HepG2 (cell line): ENCODE measurements around the gene TBL3. TPM values are rescaled to one million over a fixed set of nuclear protein-coding genes. Genes with fewer than 3 reads are reported as not detected.

Experiments
- ADNP ChIP-seq: sonication (generic); formaldehyde crosslinking; IDR thresholded peaks from 2 replicates; pipeline ENCODE4 v1.4.0; 2020; ENCODE audit warnings: missing genetic modification reagents
- ESRRA ChIP-seq: sonication (generic); formaldehyde crosslinking; IDR thresholded peaks from 2 replicates; pipeline ENCODE4 v1.5.1; 2020; ENCODE audit warnings: mild to moderate bottlenecking, low read depth, missing genetic modification reagents
- HIVEP1 ChIP-seq: sonication (generic); formaldehyde crosslinking; IDR thresholded peaks from 2 replicates; pipeline ENCODE4 v1.4.0; 2020; ENCODE audit warnings: mild to moderate bottlenecking, missing genetic modification reagents
- MTF2 ChIP-seq: sonication (generic); formaldehyde crosslinking; IDR thresholded peaks from 2 replicates; pipeline ENCODE4 v1.5.0; 2020; ENCODE audit warnings: missing genetic modification reagents, borderline replicate concordance
- MZF1 ChIP-seq: sonication (generic); formaldehyde crosslinking; IDR thresholded peaks from 2 replicates; pipeline ENCODE4 v1.8.1; 2023; ENCODE audit warnings: mild to moderate bottlenecking, missing genetic modification reagents, borderline replicate concordance
- NR2F1 ChIP-seq, 2 experiments: fragments of 450-650 bp in 1 of 2; formaldehyde crosslinking in 1 of 2; IDR thresholded peaks; 2 replicates each; pipeline versions ENCODE4 v1.5.0 to v1.6.1; 2016 to 2020; ENCODE audit warnings: mild to moderate bottlenecking in 1 of 2, missing compliant biosample characterization in 1 of 2, missing genetic modification reagents in 1 of 2, moderate library complexity in 1 of 2
- PHF5A ChIP-seq: IDR thresholded peaks from one replicate; pipeline ENCODE4 v1.6.1; 2018; ENCODE audit warnings: low read depth, missing genetic modification reagents; ENCODE audit not compliant: unreplicated experiment
- SMARCC2 ChIP-seq: fragments of 450-650 bp; IDR thresholded peaks from 2 replicates; pipeline ENCODE4 v1.6.1; 2017; ENCODE audit warnings: antibody characterized with exemption, mild to moderate bottlenecking
- ZNF256 ChIP-seq: sonication (generic); formaldehyde crosslinking; conservative IDR thresholded peaks from 2 replicates; pipeline ENCODE4 v1.4.0; 2020; ENCODE audit warnings: missing genetic modification reagents
- ZNF264 ChIP-seq: sonication (generic); formaldehyde crosslinking; IDR thresholded peaks from 2 replicates; pipeline ENCODE4 v1.4.0; 2020; ENCODE audit warnings: missing genetic modification reagents
- polyA plus RNA-seq, 8 experiments: library from polyadenylated mRNA; depleted of rRNA in 3 of 8; stranded (reverse) in 7 of 8; unstranded in 1 of 8; fragments of >200 nt; fragmentation: Illumina TruSeq in 4 of 8; extraction: Trizol in 4 of 8; gene quantifications; 2 replicates each; pipeline versions ENCODE4 v1.2.1 to v1.2.3, GENCODE V29; 2011 to 2016; ENCODE audit warnings: low read depth in 4 of 8, missing spikeins in 1 of 8, mixed read lengths in 1 of 8; ENCODE audit not compliant: insufficient read depth in 1 of 8
- total RNA-seq, 5 experiments: library from RNA; depleted of rRNA; stranded (reverse); fragments of >200 nt; fragmentation: Illumina TruSeq; extraction: Trizol; gene quantifications; 2 replicates each; pipeline ENCODE4 v1.2.3, GENCODE V29; 2016; ENCODE audit warnings: low read depth in 1 of 5
- TF ChIP-seq, protein P1 (sequence below): sonication (generic); formaldehyde crosslinking; conservative IDR thresholded peaks from 2 replicates; pipeline ENCODE4 v1.4.0; 2020; ENCODE audit warnings: missing genetic modification reagents
- TF ChIP-seq, protein P2 (sequence below): sonication (generic); formaldehyde crosslinking; IDR thresholded peaks from 2 replicates; pipeline ENCODE4 v1.5.0; 2020; ENCODE audit warnings: mild to moderate bottlenecking, missing genetic modification reagents
- TF ChIP-seq, protein P3 (sequence below): sonication (generic); formaldehyde crosslinking; IDR thresholded peaks from 2 replicates; pipeline ENCODE4 v1.9.0; 2021; ENCODE audit warnings: mild to moderate bottlenecking, missing genetic modification reagents
- TF ChIP-seq, protein P4 (sequence below): sonication (generic); formaldehyde crosslinking; IDR thresholded peaks from 2 replicates; pipeline ENCODE4 v1.4.0; 2020; ENCODE audit warnings: missing genetic modification reagents

TBL3 gene
- total and polyA plus RNA-seq, 2 of the 13 experiments (the other 11 are each of a cell fraction or from before 2014, with no cell fraction given), result 16.8 to 38.0 TPM

DNA sequence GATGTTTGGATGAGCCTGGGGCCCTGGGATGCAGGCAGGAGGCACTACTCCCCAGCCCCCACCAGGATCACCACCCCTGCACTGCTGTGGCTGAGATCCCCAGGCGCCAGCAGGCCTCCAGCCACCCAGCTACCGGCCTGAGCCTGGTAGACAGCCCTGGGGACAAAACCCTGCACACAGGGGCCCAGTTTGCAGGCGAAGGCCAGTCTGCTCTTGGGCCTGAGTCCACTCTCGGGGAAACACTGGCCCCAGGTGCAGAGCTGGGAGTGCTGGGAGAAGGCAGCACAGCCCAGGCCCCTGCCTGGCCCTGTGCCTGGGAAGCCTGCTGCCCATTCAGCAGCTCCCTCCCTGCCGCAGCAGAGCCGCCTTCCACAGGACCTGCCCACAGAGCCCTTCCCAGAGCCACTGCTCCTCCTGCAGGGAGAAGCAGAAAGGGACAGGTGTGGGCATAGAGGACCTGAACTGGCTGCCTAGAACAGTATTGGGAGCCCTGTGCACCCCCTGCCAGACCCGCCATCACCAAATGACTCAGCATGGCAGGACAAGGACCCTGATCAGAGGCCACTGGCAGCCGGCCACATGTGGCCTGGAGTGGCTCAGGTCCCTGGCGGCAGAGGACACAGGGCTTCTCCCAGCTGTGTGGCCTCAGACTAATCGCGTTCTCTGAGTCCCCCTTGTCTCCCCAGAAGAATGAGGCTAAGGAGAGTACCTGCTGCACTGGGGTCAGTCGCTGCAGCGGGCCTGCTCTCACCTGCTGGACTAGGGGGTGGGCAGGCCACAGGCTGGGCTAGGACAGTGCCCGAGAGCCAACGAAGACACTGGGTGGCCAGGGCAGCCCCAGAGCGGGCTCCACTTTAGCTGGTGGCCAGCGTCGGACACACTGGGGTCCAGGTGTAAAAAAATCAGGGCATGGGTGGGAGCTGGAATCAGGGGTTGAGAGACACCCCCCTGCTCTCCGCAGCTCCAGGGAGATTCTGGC is 39.5 kb upstream of the TBL3 start (continued):
- TF ChIP-seq HIVEP1 (CRISPR knock-in tag) (no peak), ESRRA (CRISPR knock-in tag) (no peak), ADNP (peak; percentile 19; the same call in 1 of the 2 replicates), MTF2 (CRISPR knock-in tag) (no peak), MZF1 (no peak), SMARCC2 (no peak), ZNF256 (no peak), ZNF264 (CRISPR knock-in tag) (no peak), PHF5A (CRISPR knock-in tag) (no peak), NR2F1 (CRISPR knock-in tag; IDR thresholded peaks at IDR 0.05) (no peak)
- TF ChIP-seq, protein P1, sequence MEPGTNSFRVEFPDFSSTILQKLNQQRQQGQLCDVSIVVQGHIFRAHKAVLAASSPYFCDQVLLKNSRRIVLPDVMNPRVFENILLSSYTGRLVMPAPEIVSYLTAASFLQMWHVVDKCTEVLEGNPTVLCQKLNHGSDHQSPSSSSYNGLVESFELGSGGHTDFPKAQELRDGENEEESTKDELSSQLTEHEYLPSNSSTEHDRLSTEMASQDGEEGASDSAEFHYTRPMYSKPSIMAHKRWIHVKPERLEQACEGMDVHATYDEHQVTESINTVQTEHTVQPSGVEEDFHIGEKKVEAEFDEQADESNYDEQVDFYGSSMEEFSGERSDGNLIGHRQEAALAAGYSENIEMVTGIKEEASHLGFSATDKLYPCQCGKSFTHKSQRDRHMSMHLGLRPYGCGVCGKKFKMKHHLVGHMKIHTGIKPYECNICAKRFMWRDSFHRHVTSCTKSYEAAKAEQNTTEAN, result no peak
- TF ChIP-seq, protein P2, sequence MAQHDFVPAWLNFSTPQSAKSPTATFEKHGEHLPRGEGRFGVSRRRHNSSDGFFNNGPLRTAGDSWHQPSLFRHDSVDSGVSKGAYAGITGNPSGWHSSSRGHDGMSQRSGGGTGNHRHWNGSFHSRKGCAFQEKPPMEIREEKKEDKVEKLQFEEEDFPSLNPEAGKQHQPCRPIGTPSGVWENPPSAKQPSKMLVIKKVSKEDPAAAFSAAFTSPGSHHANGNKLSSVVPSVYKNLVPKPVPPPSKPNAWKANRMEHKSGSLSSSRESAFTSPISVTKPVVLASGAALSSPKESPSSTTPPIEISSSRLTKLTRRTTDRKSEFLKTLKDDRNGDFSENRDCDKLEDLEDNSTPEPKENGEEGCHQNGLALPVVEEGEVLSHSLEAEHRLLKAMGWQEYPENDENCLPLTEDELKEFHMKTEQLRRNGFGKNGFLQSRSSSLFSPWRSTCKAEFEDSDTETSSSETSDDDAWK (CRISPR knock-in tag), result no peak
- TF ChIP-seq, protein P3, sequence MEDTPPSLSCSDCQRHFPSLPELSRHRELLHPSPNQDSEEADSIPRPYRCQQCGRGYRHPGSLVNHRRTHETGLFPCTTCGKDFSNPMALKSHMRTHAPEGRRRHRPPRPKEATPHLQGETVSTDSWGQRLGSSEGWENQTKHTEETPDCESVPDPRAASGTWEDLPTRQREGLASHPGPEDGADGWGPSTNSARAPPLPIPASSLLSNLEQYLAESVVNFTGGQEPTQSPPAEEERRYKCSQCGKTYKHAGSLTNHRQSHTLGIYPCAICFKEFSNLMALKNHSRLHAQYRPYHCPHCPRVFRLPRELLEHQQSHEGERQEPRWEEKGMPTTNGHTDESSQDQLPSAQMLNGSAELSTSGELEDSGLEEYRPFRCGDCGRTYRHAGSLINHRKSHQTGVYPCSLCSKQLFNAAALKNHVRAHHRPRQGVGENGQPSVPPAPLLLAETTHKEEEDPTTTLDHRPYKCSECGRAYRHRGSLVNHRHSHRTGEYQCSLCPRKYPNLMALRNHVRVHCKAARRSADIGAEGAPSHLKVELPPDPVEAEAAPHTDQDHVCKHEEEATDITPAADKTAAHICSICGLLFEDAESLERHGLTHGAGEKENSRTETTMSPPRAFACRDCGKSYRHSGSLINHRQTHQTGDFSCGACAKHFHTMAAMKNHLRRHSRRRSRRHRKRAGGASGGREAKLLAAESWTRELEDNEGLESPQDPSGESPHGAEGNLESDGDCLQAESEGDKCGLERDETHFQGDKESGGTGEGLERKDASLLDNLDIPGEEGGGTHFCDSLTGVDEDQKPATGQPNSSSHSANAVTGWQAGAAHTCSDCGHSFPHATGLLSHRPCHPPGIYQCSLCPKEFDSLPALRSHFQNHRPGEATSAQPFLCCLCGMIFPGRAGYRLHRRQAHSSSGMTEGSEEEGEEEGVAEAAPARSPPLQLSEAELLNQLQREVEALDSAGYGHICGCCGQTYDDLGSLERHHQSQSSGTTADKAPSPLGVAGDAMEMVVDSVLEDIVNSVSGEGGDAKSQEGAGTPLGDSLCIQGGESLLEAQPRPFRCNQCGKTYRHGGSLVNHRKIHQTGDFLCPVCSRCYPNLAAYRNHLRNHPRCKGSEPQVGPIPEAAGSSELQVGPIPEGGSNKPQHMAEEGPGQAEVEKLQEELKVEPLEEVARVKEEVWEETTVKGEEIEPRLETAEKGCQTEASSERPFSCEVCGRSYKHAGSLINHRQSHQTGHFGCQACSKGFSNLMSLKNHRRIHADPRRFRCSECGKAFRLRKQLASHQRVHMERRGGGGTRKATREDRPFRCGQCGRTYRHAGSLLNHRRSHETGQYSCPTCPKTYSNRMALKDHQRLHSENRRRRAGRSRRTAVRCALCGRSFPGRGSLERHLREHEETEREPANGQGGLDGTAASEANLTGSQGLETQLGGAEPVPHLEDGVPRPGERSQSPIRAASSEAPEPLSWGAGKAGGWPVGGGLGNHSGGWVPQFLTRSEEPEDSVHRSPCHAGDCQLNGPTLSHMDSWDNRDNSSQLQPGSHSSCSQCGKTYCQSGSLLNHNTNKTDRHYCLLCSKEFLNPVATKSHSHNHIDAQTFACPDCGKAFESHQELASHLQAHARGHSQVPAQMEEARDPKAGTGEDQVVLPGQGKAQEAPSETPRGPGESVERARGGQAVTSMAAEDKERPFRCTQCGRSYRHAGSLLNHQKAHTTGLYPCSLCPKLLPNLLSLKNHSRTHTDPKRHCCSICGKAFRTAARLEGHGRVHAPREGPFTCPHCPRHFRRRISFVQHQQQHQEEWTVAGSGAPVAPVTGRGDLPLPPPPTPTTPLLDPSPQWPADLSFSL (CRISPR knock-in tag), result no peak
- TF ChIP-seq, protein P4, sequence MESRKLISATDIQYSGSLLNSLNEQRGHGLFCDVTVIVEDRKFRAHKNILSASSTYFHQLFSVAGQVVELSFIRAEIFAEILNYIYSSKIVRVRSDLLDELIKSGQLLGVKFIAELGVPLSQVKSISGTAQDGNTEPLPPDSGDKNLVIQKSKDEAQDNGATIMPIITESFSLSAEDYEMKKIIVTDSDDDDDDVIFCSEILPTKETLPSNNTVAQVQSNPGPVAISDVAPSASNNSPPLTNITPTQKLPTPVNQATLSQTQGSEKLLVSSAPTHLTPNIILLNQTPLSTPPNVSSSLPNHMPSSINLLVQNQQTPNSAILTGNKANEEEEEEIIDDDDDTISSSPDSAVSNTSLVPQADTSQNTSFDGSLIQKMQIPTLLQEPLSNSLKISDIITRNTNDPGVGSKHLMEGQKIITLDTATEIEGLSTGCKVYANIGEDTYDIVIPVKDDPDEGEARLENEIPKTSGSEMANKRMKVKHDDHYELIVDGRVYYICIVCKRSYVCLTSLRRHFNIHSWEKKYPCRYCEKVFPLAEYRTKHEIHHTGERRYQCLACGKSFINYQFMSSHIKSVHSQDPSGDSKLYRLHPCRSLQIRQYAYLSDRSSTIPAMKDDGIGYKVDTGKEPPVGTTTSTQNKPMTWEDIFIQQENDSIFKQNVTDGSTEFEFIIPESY, result 0 out of 2 replicates have a peak, but pooled peaks have one; percentile 35
